GM23338 (cell line): ENCODE data around the gene RXFP1.

Source experiments
- CREB1 ChIP-seq: fragments of 250-450 bp; sonication (Bioruptor Pico); IDR thresholded peaks from 2 replicates; pipeline ENCODE4 v1.5.0; 2020; ENCODE audit warnings: low read depth, mild to moderate bottlenecking, moderate library complexity
- CTCF ChIP-seq, 2 experiments: fragments of 200-600 bp in 1 of 2; sonication (generic) in 1 of 2; conservative IDR thresholded peaks; 2 replicates each; pipeline versions ENCODE4 v1.5.1 to v1.6.1; 2016 to 2017; ENCODE audit warnings: antibody characterized with exemption in 2 of 2, low read depth in 2 of 2, mild to moderate bottlenecking in 2 of 2, moderate library complexity in 1 of 2
- ETS1 ChIP-seq: IDR thresholded peaks from 2 replicates; pipeline ENCODE4 v1.6.1; 2016; ENCODE audit warnings: antibody characterized with exemption
- EZH2 ChIP-seq: fragments of 200-600 bp; sonication (generic); IDR thresholded peaks from one replicate; pipeline ENCODE4 v1.8.0; 2017; ENCODE audit warnings: antibody characterized with exemption, mild to moderate bottlenecking, low read depth; ENCODE audit not compliant: unreplicated experiment
- EZH2phosphoT487 ChIP-seq: fragments of 200-600 bp; sonication (generic); IDR thresholded peaks from one replicate; pipeline ENCODE4 v1.8.1; 2018; ENCODE audit warnings: antibody characterized with exemption; ENCODE audit not compliant: unreplicated experiment
- NANOG ChIP-seq: IDR thresholded peaks from 2 replicates; pipeline ENCODE4 v1.6.1; 2016; ENCODE audit warnings: antibody characterized with exemption, borderline replicate concordance
- POLR2AphosphoS5 ChIP-seq: IDR thresholded peaks from 2 replicates; pipeline ENCODE4 v1.6.1; 2016; ENCODE audit warnings: antibody characterized with exemption, low read depth
- REST ChIP-seq: IDR thresholded peaks from one replicate; pipeline ENCODE4 v1.6.1; 2018; ENCODE audit warnings: antibody characterized with exemption; ENCODE audit not compliant: unreplicated experiment
- STAT1 ChIP-seq: IDR thresholded peaks from one replicate; pipeline ENCODE4 v1.6.1; 2016; ENCODE audit warnings: antibody characterized with exemption; ENCODE audit not compliant: unreplicated experiment
- ZNF114 ChIP-seq: fragments of 250-450 bp; sonication (Bioruptor Pico); IDR thresholded peaks from 2 replicates; pipeline ENCODE4 v1.5.0; 2020; ENCODE audit warnings: mild to moderate bottlenecking, moderate library complexity

- TF ChIP-seq CTCF (conservative IDR thresholded peaks at IDR 0.05; ENCODE audit: low read depth in 2 of 2) (no peak), REST (no peak), NANOG (no peak), STAT1 (no peak), EZH2 (no peak), ZNF114 (CRISPR knock-in tag) (no peak), CREB1 (no peak), ETS1 (no peak), EZH2phosphoT487 (no peak), POLR2AphosphoS5 (no peak)
Measured at GRCh38 chr4:158682066-158682465, 160.4 kb downstream of the RXFP1 start.
